GM20000 (cell line): ENCODE data around the gene PARD3.

Experiments used
- DNase-seq: peaks from one replicate; pipeline ENCODE4 v3.0.0; 2012; ENCODE audit warnings: low spot score
- CTCF ChIP-seq: IDR thresholded peaks from 2 replicates; pipeline ENCODE4 v1.5.1; 2012; ENCODE audit warnings: mild to moderate bottlenecking, control low read depth; ENCODE audit errors: extremely low read depth, missing control alignments

PARD3 gene

DNA sequence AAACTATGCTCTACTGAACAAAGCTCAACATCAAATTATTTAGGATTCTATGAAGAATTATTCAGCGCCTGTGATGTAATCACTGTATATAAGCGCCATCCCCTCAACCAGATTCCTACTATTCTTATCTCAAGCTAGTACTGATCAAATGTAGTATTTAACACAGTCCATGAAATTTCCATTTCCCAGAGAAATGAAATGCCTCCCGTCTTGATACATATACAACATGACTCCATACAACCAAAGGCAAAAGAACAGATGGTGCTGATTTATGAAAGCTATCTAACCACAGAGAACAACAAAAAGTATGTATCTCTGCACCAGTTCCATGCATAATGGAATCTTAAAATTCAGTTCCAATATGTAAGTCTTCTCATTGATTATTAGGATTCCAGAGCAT lies 406.1 kb downstream of the PARD3 start:
- TF ChIP-seq CTCF, result no peak
- no peak for DNase-seq

DNA sequence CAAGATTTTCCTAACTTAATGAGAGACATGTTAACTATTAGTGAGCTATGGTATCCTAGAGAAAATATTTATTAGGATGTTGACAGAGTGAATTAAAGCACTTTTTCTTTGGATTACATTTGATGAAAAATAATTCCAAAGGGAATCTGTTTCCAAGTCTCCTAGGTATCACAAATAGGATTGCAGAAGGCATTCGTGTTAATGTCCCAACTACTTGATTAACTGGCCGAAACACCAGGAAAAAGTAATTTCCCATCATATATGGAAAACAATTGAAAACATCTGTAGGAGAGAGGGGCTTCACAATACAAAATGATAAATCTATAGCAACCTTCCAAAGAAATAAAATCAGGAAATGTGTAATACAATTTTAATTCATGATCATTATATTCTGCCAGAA lies 406.7 kb downstream of the PARD3 start:
- no peak for TF ChIP-seq CTCF
- DNase-seq, result no peak

GRCh38 chr10:34407324-34407805 lies 407.7 kb downstream of the PARD3 start:
- TF ChIP-seq CTCF, result no peak
- no peak for DNase-seq

DNA sequence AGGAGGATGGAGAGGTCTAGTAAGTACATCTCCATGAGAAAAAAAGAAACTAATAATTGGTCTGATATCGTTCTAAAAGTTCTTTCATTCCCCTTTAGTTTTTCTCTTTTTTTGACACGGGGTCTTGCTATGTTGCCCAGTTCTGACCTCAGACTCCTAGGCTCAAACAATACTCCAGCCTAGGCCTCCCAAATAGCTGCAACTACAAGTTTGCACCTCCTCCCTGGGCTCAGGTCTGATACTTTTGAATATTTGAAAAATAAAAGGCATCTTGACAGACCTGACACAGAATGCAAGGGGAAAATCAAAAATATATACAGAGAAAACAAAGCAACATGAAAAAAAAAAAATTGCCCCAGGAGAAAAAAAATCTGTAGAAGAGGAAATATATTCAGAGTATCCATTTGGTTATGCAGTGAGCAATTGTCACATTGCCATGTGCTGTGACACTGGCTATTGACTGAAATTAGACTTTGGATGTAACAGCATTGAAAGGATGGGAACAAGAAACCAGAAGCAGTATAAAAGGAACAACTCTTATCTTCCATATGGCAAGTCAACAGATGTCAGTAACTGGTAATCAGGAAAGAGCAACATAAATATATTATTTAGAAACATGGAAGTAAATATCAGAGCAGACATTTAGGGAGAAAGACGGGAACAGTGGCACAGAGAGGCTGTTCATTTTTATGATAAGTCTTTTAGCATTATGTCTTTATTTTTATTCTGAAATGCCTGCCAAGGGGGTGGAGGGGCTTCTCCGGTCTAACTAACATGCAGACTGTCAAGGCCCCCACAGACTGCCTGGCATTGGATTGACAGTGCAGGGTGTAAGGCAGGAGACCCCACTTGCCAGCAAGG lies 408.4 kb downstream of the PARD3 start:
- no peak for DNase-seq
- no peak for TF ChIP-seq CTCF

DNA sequence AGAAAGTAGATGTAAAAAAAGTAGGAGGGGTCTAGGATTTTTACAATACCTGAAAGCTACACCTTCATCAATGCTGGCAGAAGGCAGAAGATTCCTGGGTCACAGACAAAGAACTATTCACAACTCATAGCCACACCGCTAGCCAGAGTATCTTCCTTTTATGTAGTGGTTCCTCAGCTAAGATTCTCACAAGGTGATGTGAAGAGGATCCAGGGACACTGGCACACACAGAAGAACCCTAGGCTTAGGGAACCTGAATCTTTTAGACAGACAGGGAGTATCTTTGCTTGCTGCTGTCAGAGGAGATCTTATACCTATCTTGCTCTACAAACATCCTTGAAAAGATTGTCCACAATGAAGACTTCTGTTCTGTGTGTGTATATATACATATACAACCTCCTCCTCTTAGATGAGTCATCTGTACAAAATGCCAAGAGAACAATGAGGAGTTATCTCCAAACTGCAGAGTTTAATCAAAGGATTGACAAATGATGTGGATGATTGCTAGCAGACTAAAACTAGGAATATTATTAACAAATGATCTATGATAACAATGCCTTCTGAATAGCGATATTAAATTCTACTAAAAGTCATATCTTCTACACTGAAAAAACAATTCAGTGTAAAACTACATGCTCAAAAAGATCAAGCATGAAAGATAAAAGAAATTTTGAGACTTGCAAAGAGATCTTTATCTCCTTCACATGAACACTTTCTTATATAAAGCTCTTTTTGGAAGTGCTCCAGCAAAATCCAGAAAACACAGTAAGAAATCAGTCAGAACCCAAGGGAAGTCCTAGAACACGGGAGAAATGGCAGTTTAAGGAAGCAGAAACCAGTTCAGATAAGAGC lies 409.3 kb downstream of the PARD3 start:
- DNase-seq, result no peak
- TF ChIP-seq CTCF, result no peak

DNA sequence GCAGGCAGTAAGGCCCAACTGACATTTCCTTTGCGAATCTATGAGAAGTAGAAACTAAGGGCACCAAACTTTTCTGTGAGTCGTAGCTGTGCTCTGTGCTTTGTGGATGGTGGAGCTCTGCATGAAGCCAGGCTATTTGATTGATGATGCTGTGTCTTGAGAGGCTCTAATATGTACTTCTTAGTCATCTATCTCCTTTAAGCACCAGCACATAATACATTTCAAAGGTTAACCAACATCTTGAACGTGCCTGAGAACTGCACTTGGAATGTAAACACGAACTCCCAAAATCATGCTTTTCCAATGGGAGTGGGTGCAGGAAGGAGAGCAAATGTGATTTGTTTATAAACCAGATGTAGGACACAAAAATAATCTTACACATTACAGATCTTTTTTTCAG lies 411.6 kb downstream of the PARD3 start:
- no peak for DNase-seq
- no peak for TF ChIP-seq CTCF

- DNase-seq, result no peak
- TF ChIP-seq CTCF, result no peak
Measured at GRCh38 chr10:34400075-34400474, 415.0 kb downstream of the PARD3 start.
